H9 (cell line): ENCODE results near the gene LRP1. TPM values are rescaled to one million over a fixed set of nuclear protein-coding genes. Genes with fewer than 3 reads are reported as not detected.
A peak's percentile ranks its signal among the peaks of the same experiment; 100 is the strongest.

Experiments
- DNase-seq: peaks from one replicate; pipeline ENCODE4 v3.0.0-alpha.2; 2017
- H2AFZ ChIP-seq: one replicate; pipeline ENCODE4 v1.6.1; 2013; ENCODE audit warnings: mild to moderate bottlenecking, low read length, control low read depth, moderate library complexity
- H2AK5ac ChIP-seq: 2 replicates; pipeline ENCODE4 v1.6.1; 2013; ENCODE audit warnings: low read length, control low read depth, mixed read lengths; ENCODE audit not compliant: insufficient read length
- H2BK120ac ChIP-seq: one replicate; pipeline ENCODE4 v1.6.1; 2013; ENCODE audit warnings: low read depth, mild to moderate bottlenecking, low read length, control low read depth, inconsistent platforms; ENCODE audit not compliant: poor library complexity, severe bottlenecking
- H2BK12ac ChIP-seq: 2 replicates; pipeline ENCODE4 v1.6.1; 2013; ENCODE audit warnings: low read length, control low read depth, mixed read lengths, low read depth; ENCODE audit not compliant: insufficient read length
- H2BK15ac ChIP-seq: 2 replicates; pipeline ENCODE4 v1.6.1; 2013; ENCODE audit warnings: low read depth, low read length, control low read depth
- H2BK20ac ChIP-seq: one replicate; pipeline ENCODE4 v1.6.1; 2013; ENCODE audit warnings: low read depth, mild to moderate bottlenecking, low read length, control low read depth, inconsistent platforms; ENCODE audit not compliant: poor library complexity, severe bottlenecking
- H2BK5ac ChIP-seq: 2 replicates; pipeline ENCODE4 v1.6.1; 2013; ENCODE audit warnings: low read length, control low read depth, mixed read lengths; ENCODE audit not compliant: insufficient read length
- H3K14ac ChIP-seq: 2 replicates; pipeline ENCODE4 v1.6.1; 2013; ENCODE audit warnings: low read length, control low read depth; ENCODE audit not compliant: insufficient read depth
- H3K18ac ChIP-seq: 2 replicates; pipeline ENCODE4 v1.6.1; 2013; ENCODE audit warnings: low read depth, mild to moderate bottlenecking, mixed read lengths, low read length, control low read depth; ENCODE audit not compliant: insufficient read length
- H3K23ac ChIP-seq: 2 replicates; pipeline ENCODE4 v1.6.1; 2013; ENCODE audit warnings: low read length, control low read depth, mixed read lengths, low read depth; ENCODE audit not compliant: insufficient read length
- H3K23me2 ChIP-seq: 2 replicates; pipeline ENCODE4 v1.6.1; 2013; ENCODE audit warnings: low read depth, mild to moderate bottlenecking, mixed read lengths, low read length, control low read depth; ENCODE audit not compliant: insufficient read length, poor library complexity, severe bottlenecking
- H3K27ac ChIP-seq: 2 replicates; pipeline ENCODE4 v1.5.1; 2013; ENCODE audit warnings: low read length, control low read depth, mixed read lengths, low read depth; ENCODE audit not compliant: insufficient read length
- H3K27me3 ChIP-seq: 2 replicates; pipeline ENCODE4 v1.6.1; 2013; ENCODE audit warnings: low read length, control low read depth, inconsistent platforms; ENCODE audit not compliant: insufficient read depth
- H3K4ac ChIP-seq: 2 replicates; pipeline ENCODE4 v1.6.1; 2013; ENCODE audit warnings: low read depth, mild to moderate bottlenecking, control low read depth, inconsistent platforms, low read length, moderate library complexity
- H3K4me1 ChIP-seq: 2 replicates; pipeline ENCODE4 v1.6.1; 2013; ENCODE audit warnings: low read length, control low read depth, inconsistent platforms; ENCODE audit not compliant: insufficient read depth
- H3K4me2 ChIP-seq: 2 replicates; pipeline ENCODE4 v1.6.1; 2013; ENCODE audit warnings: low read length, control low read depth, mixed read lengths; ENCODE audit not compliant: insufficient read length, insufficient read depth
- H3K56ac ChIP-seq: 2 replicates; pipeline ENCODE4 v1.6.1; 2013; ENCODE audit warnings: low read depth, mild to moderate bottlenecking, mixed read lengths, low read length, control low read depth; ENCODE audit not compliant: insufficient read length
- H3K79me1 ChIP-seq: 2 replicates; pipeline ENCODE4 v1.6.1; 2013; ENCODE audit warnings: low read depth, mild to moderate bottlenecking, moderate library complexity, low read length, control low read depth, inconsistent platforms; ENCODE audit not compliant: insufficient read depth, poor library complexity, severe bottlenecking
- H3K79me2 ChIP-seq: 2 replicates; pipeline ENCODE4 v1.6.1; 2013; ENCODE audit warnings: low read length, control low read depth, inconsistent platforms; ENCODE audit not compliant: insufficient read depth
- H3K9ac ChIP-seq: 2 replicates; pipeline ENCODE4 v1.6.1; 2013; ENCODE audit warnings: low read length, control low read depth, mixed read lengths; ENCODE audit not compliant: insufficient read length; ENCODE audit errors: extremely low read depth
- H3K9me3 ChIP-seq: one replicate; pipeline ENCODE4 v1.6.1; 2013; ENCODE audit warnings: low read depth, low read length, inconsistent platforms; ENCODE audit not compliant: control insufficient read depth
- H3T11ph ChIP-seq: one replicate; pipeline ENCODE4 v1.6.1; 2013; ENCODE audit warnings: mild to moderate bottlenecking, low read length, control low read depth, inconsistent platforms
- H4K20me1 ChIP-seq: one replicate; pipeline ENCODE4 v1.6.1; 2013; ENCODE audit not compliant: control insufficient read depth, insufficient read length, insufficient read depth
- H4K5ac ChIP-seq: 2 replicates; pipeline ENCODE4 v1.6.1; 2013; ENCODE audit warnings: low read depth, mild to moderate bottlenecking, mixed read lengths, low read length, control low read depth; ENCODE audit not compliant: insufficient read length
- H4K8ac ChIP-seq: replicated peaks from 2 replicates; pipeline ENCODE4 v1.6.1; 2013; ENCODE audit warnings: low read length, control low read depth, mixed read lengths, low read depth; ENCODE audit not compliant: insufficient read length
- H4K91ac ChIP-seq: 2 replicates; pipeline ENCODE4 v1.6.1; 2013; ENCODE audit warnings: low read depth, mild to moderate bottlenecking, moderate library complexity, mixed read lengths, low read length, control low read depth; ENCODE audit not compliant: insufficient read length
- H3K27ac Mint-ChIP-seq, 3 experiments: 2 replicates in 2 of 3; 3 replicates in 1 of 3; pipeline ENCODE4 v1.8.0; 2020 to 2021; ENCODE audit warnings: mixed read lengths in 3 of 3, mild to moderate bottlenecking in 1 of 3, moderate library complexity in 1 of 3
- H3K27me3 Mint-ChIP-seq: 2 replicates; pipeline ENCODE4 v1.8.0; 2021; ENCODE audit warnings: low read depth, mild to moderate bottlenecking, moderate library complexity, mixed read lengths
- H3K36me3 Mint-ChIP-seq, 3 experiments: 2 replicates in 2 of 3; 3 replicates in 1 of 3; pipeline ENCODE4 v1.8.0; 2020 to 2021; ENCODE audit warnings: low read depth in 3 of 3, mixed read lengths in 3 of 3; ENCODE audit not compliant: insufficient read depth in 1 of 3
- H3K4me1 Mint-ChIP-seq, 2 experiments: 2 replicates each; pipeline ENCODE4 v1.8.0; 2020; ENCODE audit warnings: mixed read lengths in 2 of 2
- H3K4me3 Mint-ChIP-seq, 2 experiments: 2 replicates in 1 of 2; 3 replicates in 1 of 2; pipeline ENCODE4 v1.8.0; 2020 to 2021; ENCODE audit warnings: mild to moderate bottlenecking in 2 of 2, mixed read lengths in 2 of 2, moderate library complexity in 1 of 2
- H3K9me3 Mint-ChIP-seq, 2 experiments: 2 replicates in 1 of 2; 3 replicates in 1 of 2; pipeline ENCODE4 v1.8.0; 2020; ENCODE audit warnings: mild to moderate bottlenecking in 2 of 2, mixed read lengths in 2 of 2, moderate library complexity in 1 of 2
- CTCF ChIP-seq: fragments of 200-600 bp; sonication (generic); conservative IDR thresholded peaks from 3 replicates; pipeline ENCODE4 v1.8.0; 2021; ENCODE audit warnings: antibody characterized with exemption, mild to moderate bottlenecking
- WGBS: extraction: QIAGEN DNeasy Blood & Tissue Kit; methylation state at CpG from one replicate; pipeline ENCODE4 v1.1.7; 2013; ENCODE audit warnings: missing lambda C conversion rate, low lambda C conversion rate, mixed read lengths; ENCODE audit not compliant: insufficient read length; ENCODE audit errors: extremely low coverage; 5-methylcytosine and 5-hydroxymethylcytosine counted together
- total RNA-seq: library from RNA; stranded (reverse); gene quantifications from 2 replicates; pipeline ENCODE4 v1.2.1, GENCODE V29; 2021

LRP1 gene
- total RNA-seq, 1 experiment from 2014 or later: 115 TPM

- H2AK5ac ChIP-seq: no peak overlapping the region
- no peak overlapping the region for H2AFZ ChIP-seq
- H2BK120ac ChIP-seq: no peak overlapping the region
- H2BK5ac ChIP-seq: no peak overlapping the region
- H3K36me3 Mint-ChIP-seq: peaks cover 13 to 59% (median 45%) of the 10 kb centered on the region in 3 experiments
- no peaks in the 10 kb centered on the region for H3K27me3 Mint-ChIP-seq
- no peaks in the 10 kb centered on the region for H3K79me1 ChIP-seq
- H3K23me2 ChIP-seq: peaks cover 8% of the 10 kb centered on the region
- TF ChIP-seq CTCF: no peak
- H3K23ac ChIP-seq: no peak overlapping the region
- H3K9me3 Mint-ChIP-seq: no peaks in the 10 kb centered on the region
- no peak overlapping the region for H3K18ac ChIP-seq
- H3K14ac ChIP-seq: no peak overlapping the region
- H3T11ph ChIP-seq: no peak overlapping the region
- H4K20me1 ChIP-seq: no peaks in the 10 kb centered on the region
- DNase-seq: no peak
- H3K27ac Mint-ChIP-seq: no peak overlapping the region
- H4K8ac ChIP-seq: no peak overlapping the region
- no peak overlapping the region for H3K56ac ChIP-seq
- no peak overlapping the region for H2BK12ac ChIP-seq
- H3K4me1 ChIP-seq: no peaks in the 10 kb centered on the region; the same call in 1 of the 2 replicates
- no peak overlapping the region for H2BK15ac ChIP-seq
- H3K27me3 ChIP-seq: no peaks in the 10 kb centered on the region
- H3K4me3 Mint-ChIP-seq: peak overlapping the region; percentile 89 to 93
- no peaks in the 10 kb centered on the region for H3K9me3 ChIP-seq
- H4K5ac ChIP-seq: no peak overlapping the region
- H3K4me1 Mint-ChIP-seq: peaks cover 54 to 61% of the 10 kb centered on the region in 2 experiments
- no CpG with 5 or more reads among the region's 22 CpGs for WGBS
- H4K91ac ChIP-seq: no peak overlapping the region
- no peak overlapping the region for H2BK20ac ChIP-seq
- H3K9ac ChIP-seq: no peak overlapping the region
- H3K4me2 ChIP-seq: no peak overlapping the region
- H3K27ac ChIP-seq: no peak overlapping the region
- no peak overlapping the region for H3K4ac ChIP-seq
- no peaks in the 10 kb centered on the region; the same call in 1 of the 2 replicates for H3K79me2 ChIP-seq
Observed at GRCh38 chr12:57090924-57091637, 37.2 kb upstream of the LRP1 start.
